IMR-90 (cell line): ENCODE data around the gene FOXL2NB. TPM values are rescaled to one million over a fixed set of nuclear protein-coding genes. Genes with fewer than 3 reads are reported as not detected.

ENCODE experiments used
- ATAC-seq: fragments of 200-7000 bp; cut with Tn5 transposase; 2 replicates; pipeline ENCODE4 v1.9.1; 2020; ENCODE audit warnings: low read depth, mild to moderate bottlenecking, moderate library complexity
- BruUV-seq: library from RNA; stranded (reverse); fragments of 400-500 nt; replicated peaks from 2 replicates; lab custom pipeline; 2021; lab: Mats Ljungman, UMichigan
- CTCF ChIA-PET: fragments of 300-600 bp; formaldehyde crosslinking; extraction: SDS; loops from one replicate; lab custom pipeline; 2021; ENCODE audit warnings: antibody characterized with exemption; lab: Yijun Ruan, JAX
- POLR2A ChIA-PET: fragments of 300-600 bp; sonication (Branson Sonifier 250); formaldehyde crosslinking; loops from one replicate; lab custom pipeline; 2022; ENCODE audit warnings: antibody characterized with exemption; ENCODE audit not compliant: unreplicated experiment; lab: Charles Lee
- DNase-seq: peaks from one replicate; pipeline ENCODE4 v3.0.0; 2013
- H2AFZ ChIP-seq: replicated peaks from 2 replicates; pipeline ENCODE3; 2013; ENCODE audit warnings: low read length, mild to moderate bottlenecking; ENCODE audit not compliant: poor library complexity
- H2AK5ac ChIP-seq: 2 replicates; pipeline ENCODE4 v1.6.1; 2013; ENCODE audit warnings: low read depth, low read length, inconsistent platforms
- H2AK9ac ChIP-seq: replicated peaks from 2 replicates; pipeline ENCODE3; 2013; ENCODE audit warnings: mild to moderate bottlenecking, low read depth, low read length, moderate library complexity; ENCODE audit not compliant: poor library complexity
- H2BK120ac ChIP-seq: 2 replicates; pipeline ENCODE4 v1.6.1; 2013; ENCODE audit warnings: low read depth, low read length, inconsistent platforms
- H2BK15ac ChIP-seq: 3 replicates; pipeline ENCODE4 v1.6.1; 2013; ENCODE audit warnings: low read depth, low read length, inconsistent platforms
- H2BK20ac ChIP-seq: 2 replicates; pipeline ENCODE4 v1.6.1; 2013; ENCODE audit warnings: low read depth, mild to moderate bottlenecking, inconsistent platforms, low read length, moderate library complexity
- H2BK5ac ChIP-seq: 2 replicates; pipeline ENCODE4 v1.6.1; 2013; ENCODE audit warnings: mild to moderate bottlenecking, low read depth, low read length, inconsistent platforms; ENCODE audit not compliant: poor library complexity, severe bottlenecking
- H3K14ac ChIP-seq: replicated peaks from 2 replicates; pipeline ENCODE4 v1.6.1; 2013; ENCODE audit warnings: low read depth, low read length, inconsistent platforms
- H3K18ac ChIP-seq: 2 replicates; pipeline ENCODE4 v1.6.1; 2013; ENCODE audit warnings: low read depth, low read length, control low read depth
- H3K23ac ChIP-seq: 2 replicates; pipeline ENCODE4 v1.6.1; 2013; ENCODE audit warnings: low read depth, low read length, inconsistent platforms
- H3K27ac ChIP-seq: 2 replicates; pipeline ENCODE4 v1.5.1; 2013; ENCODE audit warnings: mild to moderate bottlenecking, control low read depth, low read length; ENCODE audit not compliant: insufficient read depth
- H3K27me3 ChIP-seq: 2 replicates; pipeline ENCODE4 v1.6.1; 2013; ENCODE audit warnings: low read length; ENCODE audit not compliant: control insufficient read depth, insufficient read depth
- H3K36me3 ChIP-seq: 2 replicates; pipeline ENCODE4 v1.6.1; 2013; ENCODE audit warnings: low read length, mixed read lengths; ENCODE audit not compliant: control insufficient read depth, insufficient read depth
- H3K4ac ChIP-seq: 2 replicates; pipeline ENCODE4 v1.6.1; 2013; ENCODE audit warnings: low read depth, low read length, inconsistent platforms
- H3K4me1 ChIP-seq: 2 replicates; pipeline ENCODE4 v1.6.1; 2013; ENCODE audit warnings: low read length, mixed read lengths; ENCODE audit not compliant: control insufficient read depth, insufficient read depth
- H3K4me2 ChIP-seq: 2 replicates; pipeline ENCODE4 v1.6.1; 2013; ENCODE audit warnings: low read depth, mild to moderate bottlenecking, control low read depth, low read length, moderate library complexity
- H3K4me3 ChIP-seq: 2 replicates; pipeline ENCODE4 v1.5.1; 2013; ENCODE audit warnings: low read depth, mild to moderate bottlenecking, control low read depth, low read length, moderate library complexity; ENCODE audit not compliant: insufficient read depth
- H3K56ac ChIP-seq: 2 replicates; pipeline ENCODE4 v1.6.1; 2013; ENCODE audit warnings: low read length, inconsistent platforms; ENCODE audit not compliant: insufficient read depth; ENCODE audit errors: extremely low read depth
- H3K79me1 ChIP-seq, 2 experiments: 2 replicates each; pipeline ENCODE4 v1.6.1; 2013; ENCODE audit warnings: low read length in 2 of 2, inconsistent platforms in 1 of 2, low read depth in 1 of 2
- H3K9ac ChIP-seq: 2 replicates; pipeline ENCODE4 v1.6.1; 2013; ENCODE audit warnings: low read depth, low read length, control low read depth
- H3K9me1 ChIP-seq: 2 replicates; pipeline ENCODE4 v1.6.1; 2013; ENCODE audit warnings: low read length, inconsistent platforms; ENCODE audit not compliant: insufficient read depth
- H3K9me3 ChIP-seq: 2 replicates; pipeline ENCODE4 v1.6.1; 2013; ENCODE audit warnings: low read length; ENCODE audit not compliant: control insufficient read depth, insufficient read depth
- H4K20me1 ChIP-seq: 2 replicates; pipeline ENCODE4 v1.6.1; 2013; ENCODE audit warnings: low read length, inconsistent platforms; ENCODE audit not compliant: insufficient read depth
- H4K5ac ChIP-seq: 2 replicates; pipeline ENCODE4 v1.6.1; 2013; ENCODE audit warnings: mild to moderate bottlenecking, low read depth, low read length, control low read depth
- H4K8ac ChIP-seq, 2 experiments: 2 replicates each; pipeline ENCODE4 v1.6.1; 2013; ENCODE audit warnings: low read depth in 2 of 2, low read length in 2 of 2, control low read depth in 1 of 2, inconsistent platforms in 1 of 2
- H4K91ac ChIP-seq: 2 replicates; pipeline ENCODE4 v1.6.1; 2013; ENCODE audit warnings: low read depth, low read length, inconsistent platforms; ENCODE audit not compliant: insufficient read depth
- BHLHE40 ChIP-seq: fragments of 150-350 bp; IDR thresholded peaks from 2 replicates; pipeline ENCODE4 v1.6.1; 2016; ENCODE audit warnings: mild to moderate bottlenecking, low read depth, low read length
- CEBPB ChIP-seq: IDR thresholded peaks from 2 replicates; pipeline ENCODE4 v1.6.1; 2012; ENCODE audit warnings: low read depth, low read length, improper control_type of control experiment
- FOS ChIP-seq: fragments of 150-350 bp; IDR thresholded peaks from 2 replicates; pipeline ENCODE4 v1.6.1; 2016; ENCODE audit warnings: low read depth, low read length
- MAFK ChIP-seq: IDR thresholded peaks from 2 replicates; pipeline ENCODE4 v1.6.1; 2012; ENCODE audit warnings: low read depth, low read length, improper control_type of control experiment
- MAZ ChIP-seq: IDR thresholded peaks from 2 replicates; pipeline ENCODE4 v1.6.1; 2012; ENCODE audit warnings: low read depth, mild to moderate bottlenecking, low read length, improper control_type of control experiment, moderate library complexity, borderline replicate concordance
- MXI1 ChIP-seq: IDR thresholded peaks from 2 replicates; pipeline ENCODE4 v1.6.1; 2012; ENCODE audit warnings: low read depth, mild to moderate bottlenecking, low read length, moderate library complexity, borderline replicate concordance
- NFE2L2 ChIP-seq: fragments of 150-350 bp; IDR thresholded peaks from 2 replicates; pipeline ENCODE4 v1.6.1; 2016; ENCODE audit warnings: low read depth, mild to moderate bottlenecking, low read length
- POLR2A ChIP-seq: IDR thresholded peaks from 2 replicates; pipeline ENCODE4 v1.6.1; 2012; ENCODE audit warnings: mild to moderate bottlenecking, low read depth, low read length
- RAD21 ChIP-seq: IDR thresholded peaks from 2 replicates; pipeline ENCODE4 v1.6.1; 2012; ENCODE audit warnings: low read length, improper control_type of control experiment
- SMC3 ChIP-seq: fragments of 150-350 bp; IDR thresholded peaks from 2 replicates; pipeline ENCODE4 v1.6.1; 2016; ENCODE audit warnings: low read depth, mild to moderate bottlenecking, antibody characterized with exemption, low read length, moderate library complexity
- WGBS, 2 experiments: methylation state at CpG; one replicate each; pipeline versions ENCODE4 v1.1.5 to v1.1.7; 2013; ENCODE audit warnings: missing lambda C conversion rate in 2 of 2; ENCODE audit not compliant: insufficient read length in 1 of 2; ENCODE audit errors: extremely low coverage in 2 of 2; 5-methylcytosine and 5-hydroxymethylcytosine counted together
- dilution Hi-C: fragments of 300-500 bp; cut with HindIII; formaldehyde crosslinking; loops from one replicate; pipeline ENCODE4 v1.14.3; 2018; ENCODE audit warnings: low sequenced_read_pairs; ENCODE audit not compliant: unreplicated experiment
- in situ Hi-C: fragments of 300-500 bp; cut with MboI; formaldehyde crosslinking; loops from 3 replicates; pipeline ENCODE4 v1.14.3; 2019; ENCODE audit warnings: low sequenced_read_pairs, inconsistent platforms, mixed read lengths
- intact Hi-C: fragments of 100-400 bp; cut with micrococcal nuclease; formaldehyde crosslinking; loops from 2 replicates; pipeline ENCODE4 v1.10.0; 2022
- polyA plus RNA-seq, 3 experiments: library from polyadenylated mRNA; depleted of rRNA; stranded (reverse); fragments of >200 nt; gene quantifications; 2 replicates each; pipeline ENCODE4 v1.2.3, GENCODE V29; 2012; ENCODE audit warnings: low replicate concordance in 1 of 3
- total RNA-seq: library from RNA; depleted of rRNA; stranded (reverse); fragments of >200 nt; gene quantifications from 2 replicates; pipeline ENCODE4 v1.2.3, GENCODE V29; 2012
- TF ChIP-seq, protein P1 (sequence below): conservative IDR thresholded peaks from 2 replicates; pipeline ENCODE4 v1.5.1; 2012; ENCODE audit warnings: mild to moderate bottlenecking, low read depth, low read length, improper control_type of control experiment
- TF ChIP-seq, protein P2 (sequence below): fragments of 150-350 bp; IDR thresholded peaks from 2 replicates; pipeline ENCODE4 v1.6.1; 2016; ENCODE audit warnings: low read depth, mild to moderate bottlenecking, low read length, moderate library complexity, borderline replicate concordance

FOXL2NB gene
- total and polyA plus RNA-seq, 2 of the 4 experiments (the other 2 are of a cell fraction): under 0.01 to 0.05 TPM

DNA sequence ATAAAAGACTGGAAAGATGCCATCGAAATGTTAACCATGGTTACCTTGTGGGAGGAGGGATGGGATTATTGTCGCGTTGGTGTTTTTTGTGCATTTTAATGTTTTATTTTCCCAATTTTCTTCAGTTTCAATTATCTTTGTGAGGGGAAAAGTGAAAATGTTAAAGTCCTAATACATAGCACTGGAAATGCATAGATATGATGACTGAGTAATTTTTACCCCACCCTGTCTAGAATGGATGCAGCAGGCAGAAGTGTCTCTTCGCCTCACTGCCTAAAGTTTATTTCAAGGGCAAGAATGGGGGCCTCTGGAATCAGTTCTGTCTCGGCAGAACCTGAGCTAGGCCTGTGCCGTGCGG is 11.5 kb upstream of the FOXL2NB start:
- Histone ChIP-seq H3K4me3 (no peak overlapping the region), H4K5ac (no peak overlapping the region), H2BK5ac (no peak overlapping the region), H3K18ac (no peak overlapping the region), H2BK120ac (no peak overlapping the region), H3K9me3 (no peaks in the 10 kb centered on the region), H3K56ac (no peak overlapping the region), H3K27me3 (peaks cover 77% of the 10 kb centered on the region), H3K4me1 (peaks cover 4% of the 10 kb centered on the region; the same call in 1 of the 2 replicates), H3K4ac (no peak overlapping the region), H4K8ac (no peak overlapping the region), H3K79me1 (no peaks in the 10 kb centered on the region), H3K23ac (no peak overlapping the region), H4K20me1 (peaks cover 14% of the 10 kb centered on the region; the same call in 1 of the 2 replicates), H3K4me2 (peak overlapping the region; percentile 95), H2BK20ac (no peak overlapping the region), H3K9me1 (peaks cover 6% of the 10 kb centered on the region; the same call in 1 of the 2 replicates), H4K91ac (no peak overlapping the region), H2BK15ac (no peak overlapping the region), H2AK9ac (no peak overlapping the region), H3K36me3 (no peaks in the 10 kb centered on the region), H3K27ac (no peak overlapping the region), H3K14ac (no peak overlapping the region), H3K9ac (no peak overlapping the region), H2AFZ (peak overlapping the region; percentile 89), H2AK5ac (no peak overlapping the region)
- CTCF ChIA-PET: interaction anchor here (0.5 to 1.6 kb wide), 23 partner anchors 8 to 506 kb away, joined by 3 to 26 read pairs (median 4); partner anchors contain the start of gene CEP70
- POLR2A ChIA-PET: no interaction called here
- TF ChIP-seq MXI1 (no peak), CEBPB (no peak), POLR2A (no peak), MAFK (no peak), RAD21 (no peak), BHLHE40 (no peak), FOS (no peak), MAZ (no peak), SMC3 (no peak), NFE2L2 (no peak)
- TF ChIP-seq, protein P1, sequence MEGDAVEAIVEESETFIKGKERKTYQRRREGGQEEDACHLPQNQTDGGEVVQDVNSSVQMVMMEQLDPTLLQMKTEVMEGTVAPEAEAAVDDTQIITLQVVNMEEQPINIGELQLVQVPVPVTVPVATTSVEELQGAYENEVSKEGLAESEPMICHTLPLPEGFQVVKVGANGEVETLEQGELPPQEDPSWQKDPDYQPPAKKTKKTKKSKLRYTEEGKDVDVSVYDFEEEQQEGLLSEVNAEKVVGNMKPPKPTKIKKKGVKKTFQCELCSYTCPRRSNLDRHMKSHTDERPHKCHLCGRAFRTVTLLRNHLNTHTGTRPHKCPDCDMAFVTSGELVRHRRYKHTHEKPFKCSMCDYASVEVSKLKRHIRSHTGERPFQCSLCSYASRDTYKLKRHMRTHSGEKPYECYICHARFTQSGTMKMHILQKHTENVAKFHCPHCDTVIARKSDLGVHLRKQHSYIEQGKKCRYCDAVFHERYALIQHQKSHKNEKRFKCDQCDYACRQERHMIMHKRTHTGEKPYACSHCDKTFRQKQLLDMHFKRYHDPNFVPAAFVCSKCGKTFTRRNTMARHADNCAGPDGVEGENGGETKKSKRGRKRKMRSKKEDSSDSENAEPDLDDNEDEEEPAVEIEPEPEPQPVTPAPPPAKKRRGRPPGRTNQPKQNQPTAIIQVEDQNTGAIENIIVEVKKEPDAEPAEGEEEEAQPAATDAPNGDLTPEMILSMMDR: no peak
- TF ChIP-seq, protein P2, sequence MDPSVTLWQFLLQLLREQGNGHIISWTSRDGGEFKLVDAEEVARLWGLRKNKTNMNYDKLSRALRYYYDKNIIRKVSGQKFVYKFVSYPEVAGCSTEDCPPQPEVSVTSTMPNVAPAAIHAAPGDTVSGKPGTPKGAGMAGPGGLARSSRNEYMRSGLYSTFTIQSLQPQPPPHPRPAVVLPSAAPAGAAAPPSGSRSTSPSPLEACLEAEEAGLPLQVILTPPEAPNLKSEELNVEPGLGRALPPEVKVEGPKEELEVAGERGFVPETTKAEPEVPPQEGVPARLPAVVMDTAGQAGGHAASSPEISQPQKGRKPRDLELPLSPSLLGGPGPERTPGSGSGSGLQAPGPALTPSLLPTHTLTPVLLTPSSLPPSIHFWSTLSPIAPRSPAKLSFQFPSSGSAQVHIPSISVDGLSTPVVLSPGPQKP: no peak
- WGBS, 2 experiments: no CpG with 5 or more reads among the region's 7 CpGs
- intact Hi-C loops: loop anchor here (5.0 kb wide), 1 partner anchor 177 kb away; no protein-coding TSS in a partner anchor
- no TSS peak for BruUV-seq
- DNase-seq (no peak), ATAC-seq (no peak)
- in situ Hi-C loops: loop anchor here (10.0 kb wide), 1 partner anchor 179 kb away; no protein-coding TSS in a partner anchor
- dilution Hi-C loops: no loop called here
